GM21529 (cell line): ENCODE data around the gene AP3S2.
"Not testable (repeated sequence)": the region's sequence is repeated elsewhere in the genome, so short reads cannot be mapped to it uniquely, and the experiment has no call there.

Source experiments
- ATAC-seq: cut with Tn5 transposase; IDR thresholded peaks from one replicate; pipeline ENCODE4 v1.9.1; 2021; ENCODE audit not compliant: unreplicated experiment

Gene AP3S2

GRCh38 chr15:89893696-89894447, at the start of gene AP3S2:
AP3S2 (minus strand) TSS chr15:89893994; CDS start chr15:89893949, 45 bp downstream.
- peak; percentile 82 for ATAC-seq

- ATAC-seq: no peak
Measured at GRCh38 chr15:89939910-89940309, 46.1 kb upstream of the AP3S2 start.

- ATAC-seq: not testable (repeated sequence)
Measured at GRCh38 chr15:89939377-89939776, 45.6 kb upstream of the AP3S2 start.

GRCh38 chr15:89937365-89938350, 43.9 kb upstream of the AP3S2 start:
- ATAC-seq: no peak

- no peak for ATAC-seq
Measured at GRCh38 chr15:89936786-89937265, 43.0 kb upstream of the AP3S2 start.

- ATAC-seq: no peak
Measured at GRCh38 chr15:89936051-89936785, 42.4 kb upstream of the AP3S2 start.

- ATAC-seq: no peak
Measured at GRCh38 chr15:89932880-89933279, 39.1 kb upstream of the AP3S2 start.

GRCh38 chr15:89928421-89928820, 34.6 kb upstream of the AP3S2 start:
- ATAC-seq: no peak

GRCh38 chr15:89926158-89926557, 32.4 kb upstream of the AP3S2 start:
- ATAC-seq: no peak

GRCh38 chr15:89917442-89918101, 23.8 kb upstream of the AP3S2 start:
- no peak for ATAC-seq

- no peak for ATAC-seq
Measured at GRCh38 chr15:89916660-89917059, 22.9 kb upstream of the AP3S2 start.

- no peak for ATAC-seq
Measured at GRCh38 chr15:89912674-89913396, 19.0 kb upstream of the AP3S2 start, which contains the start of gene ARPIN. ARPIN (minus strand) TSS chr15:89912952; CDS start chr15:89912835, 117 bp downstream.

GRCh38 chr15:89912145-89912673, 18.4 kb upstream of the AP3S2 start:
- ATAC-seq: no peak

- no peak for ATAC-seq
Measured at GRCh38 chr15:89910891-89911626, 17.3 kb upstream of the AP3S2 start.

- no peak for ATAC-seq
Measured at GRCh38 chr15:89909611-89910010, 15.8 kb upstream of the AP3S2 start.

GRCh38 chr15:89908226-89908625, 14.4 kb upstream of the AP3S2 start:
- ATAC-seq: no peak

GRCh38 chr15:89907289-89907688, 13.5 kb upstream of the AP3S2 start:
- ATAC-seq: no peak

- ATAC-seq: no peak
Measured at GRCh38 chr15:89905846-89906378, 12.1 kb upstream of the AP3S2 start.
